Esophagus muscularis mucosa (tissue), 3 donors: Measurements from ENCODE around the gene MLLT3.

ENCODE experiments used
- POLR2A ChIP-seq: fragments of 450-650 bp; IDR thresholded peaks from one replicate; pipeline ENCODE4 v1.6.1; 2017; ENCODE audit warnings: antibody characterized with exemption, moderate library complexity, mild to moderate bottlenecking, low read depth
- TF ChIP-seq, protein P1 (sequence below), 3 experiments: fragments of 200-600 bp in 2 of 3; fragments of 450-650 bp in 1 of 3; sonication (generic) in 2 of 3; IDR thresholded peaks; one replicate each; pipeline ENCODE4 v1.5.1; 2017 to 2019; ENCODE audit warnings: antibody characterized with exemption in 3 of 3, mild to moderate bottlenecking in 2 of 3, moderate library complexity in 1 of 3

DNA sequence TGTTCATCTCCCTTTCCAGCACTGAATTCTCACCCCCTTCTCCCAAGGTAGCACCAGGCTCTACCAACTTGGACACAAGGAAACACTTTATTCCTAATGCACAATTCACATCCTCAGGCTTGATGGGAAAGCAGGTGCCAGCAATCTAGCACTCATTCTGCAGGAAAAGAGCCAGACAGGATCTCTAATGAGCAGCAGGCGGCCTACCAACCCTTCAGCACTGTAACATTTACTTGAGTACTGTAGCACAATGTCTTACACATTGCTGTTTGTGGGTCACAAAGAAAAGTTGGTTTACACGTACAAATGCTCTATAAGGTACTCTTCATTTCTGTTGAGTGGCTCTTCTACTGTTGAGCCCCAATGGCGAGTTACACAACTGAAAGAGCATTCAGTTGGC, 254.4 kb downstream of the MLLT3 start:
- TF ChIP-seq, protein P1, sequence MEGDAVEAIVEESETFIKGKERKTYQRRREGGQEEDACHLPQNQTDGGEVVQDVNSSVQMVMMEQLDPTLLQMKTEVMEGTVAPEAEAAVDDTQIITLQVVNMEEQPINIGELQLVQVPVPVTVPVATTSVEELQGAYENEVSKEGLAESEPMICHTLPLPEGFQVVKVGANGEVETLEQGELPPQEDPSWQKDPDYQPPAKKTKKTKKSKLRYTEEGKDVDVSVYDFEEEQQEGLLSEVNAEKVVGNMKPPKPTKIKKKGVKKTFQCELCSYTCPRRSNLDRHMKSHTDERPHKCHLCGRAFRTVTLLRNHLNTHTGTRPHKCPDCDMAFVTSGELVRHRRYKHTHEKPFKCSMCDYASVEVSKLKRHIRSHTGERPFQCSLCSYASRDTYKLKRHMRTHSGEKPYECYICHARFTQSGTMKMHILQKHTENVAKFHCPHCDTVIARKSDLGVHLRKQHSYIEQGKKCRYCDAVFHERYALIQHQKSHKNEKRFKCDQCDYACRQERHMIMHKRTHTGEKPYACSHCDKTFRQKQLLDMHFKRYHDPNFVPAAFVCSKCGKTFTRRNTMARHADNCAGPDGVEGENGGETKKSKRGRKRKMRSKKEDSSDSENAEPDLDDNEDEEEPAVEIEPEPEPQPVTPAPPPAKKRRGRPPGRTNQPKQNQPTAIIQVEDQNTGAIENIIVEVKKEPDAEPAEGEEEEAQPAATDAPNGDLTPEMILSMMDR (IDR thresholded peaks at IDR 0.05), result no peak
- TF ChIP-seq POLR2A, result no peak
